ENCODE results near the gene PRLHR.
"Not testable (repeated sequence)": the region's sequence is repeated elsewhere in the genome, so short reads cannot be mapped to it uniquely, and the experiment has no call there.

PRLHR gene

DNA sequence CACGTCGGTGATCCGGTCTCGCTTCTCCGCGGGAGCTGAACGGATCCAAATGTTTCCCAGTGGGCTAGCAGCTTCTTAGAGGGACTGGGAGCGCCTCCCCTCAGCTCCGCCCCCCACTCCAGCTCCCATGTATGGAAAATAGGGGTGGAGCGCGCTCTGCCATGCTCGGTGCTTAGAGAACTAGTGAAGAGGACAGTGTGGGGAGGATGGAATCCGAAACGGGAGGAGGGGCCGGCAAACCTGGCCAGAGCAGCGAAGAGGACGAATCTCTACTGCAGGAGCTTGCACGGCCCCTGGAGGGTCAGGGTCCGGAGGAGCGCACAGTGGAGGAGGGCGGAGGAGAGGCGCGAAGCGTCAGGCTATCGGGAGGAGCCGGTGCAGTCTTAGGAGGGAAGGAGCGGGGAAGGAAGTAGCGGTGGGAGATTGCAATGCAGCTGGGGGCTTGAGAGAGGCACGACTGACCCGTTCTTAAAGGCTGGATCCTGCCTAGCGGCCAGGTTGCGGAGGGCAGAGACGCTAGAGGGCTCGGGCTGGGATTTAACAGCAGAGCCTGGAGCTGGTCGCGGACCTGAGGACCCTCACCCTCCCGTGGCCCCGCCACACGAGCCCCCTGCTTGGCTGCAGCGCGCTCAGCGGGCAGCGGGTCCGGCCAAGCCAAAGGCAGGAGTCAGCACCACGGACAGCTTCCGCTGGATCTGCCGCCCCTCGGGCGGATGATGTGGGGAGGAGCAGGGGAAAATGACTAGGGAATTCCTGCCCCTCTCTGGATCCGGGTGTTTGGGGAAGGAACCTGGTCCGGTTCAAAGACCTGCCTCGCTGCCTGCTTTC, at the start of gene PRLHR:
TSS of gene PRLHR (minus strand) at position 51 of the 828 bp plus-strand sequence. CDS start 404 bp downstream, outside the sequence.
- peak; percentile 12 for DNase-seq

DNA sequence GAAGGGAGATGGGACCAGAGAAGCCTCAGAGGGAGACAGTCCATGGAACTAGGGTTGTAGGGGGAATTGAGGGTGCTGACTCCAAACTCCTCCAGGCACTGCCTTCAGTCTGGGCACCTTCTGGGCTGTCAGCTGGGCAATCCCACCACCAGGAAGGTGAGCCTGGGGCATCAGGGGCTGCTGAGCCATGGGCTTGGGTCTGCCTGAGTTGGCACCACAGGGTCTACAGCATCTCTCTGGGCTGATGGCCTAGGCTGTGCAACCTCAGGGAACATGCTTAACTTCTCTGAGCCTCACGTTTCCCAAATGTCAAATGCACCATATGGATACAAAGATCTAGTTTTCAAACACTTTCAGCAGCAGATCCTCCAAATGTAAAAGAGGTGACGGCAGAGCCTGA, 46.8 kb upstream of the PRLHR start:
- no peak for DNase-seq

DNA sequence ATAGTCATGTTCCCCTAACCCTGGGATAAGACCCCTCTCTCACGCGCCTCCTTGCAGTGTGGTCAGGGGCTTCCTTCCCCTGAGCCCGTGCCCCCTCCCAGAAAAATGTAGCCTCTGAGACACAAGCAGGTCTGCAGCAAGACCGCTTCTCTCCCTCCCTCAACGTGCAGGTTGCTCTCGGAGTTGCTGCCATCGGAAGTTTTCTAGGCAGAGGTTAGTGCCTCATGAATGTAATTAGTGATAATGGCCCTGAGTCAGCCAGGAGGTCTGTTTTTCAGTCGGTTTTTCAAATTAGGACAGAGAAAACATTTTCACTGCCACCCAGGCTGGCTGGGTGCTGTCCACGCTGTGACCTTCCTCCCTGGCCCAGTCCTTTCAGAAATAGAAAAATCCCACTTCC, 43.2 kb upstream of the PRLHR start:
- no peak for DNase-seq

DNA sequence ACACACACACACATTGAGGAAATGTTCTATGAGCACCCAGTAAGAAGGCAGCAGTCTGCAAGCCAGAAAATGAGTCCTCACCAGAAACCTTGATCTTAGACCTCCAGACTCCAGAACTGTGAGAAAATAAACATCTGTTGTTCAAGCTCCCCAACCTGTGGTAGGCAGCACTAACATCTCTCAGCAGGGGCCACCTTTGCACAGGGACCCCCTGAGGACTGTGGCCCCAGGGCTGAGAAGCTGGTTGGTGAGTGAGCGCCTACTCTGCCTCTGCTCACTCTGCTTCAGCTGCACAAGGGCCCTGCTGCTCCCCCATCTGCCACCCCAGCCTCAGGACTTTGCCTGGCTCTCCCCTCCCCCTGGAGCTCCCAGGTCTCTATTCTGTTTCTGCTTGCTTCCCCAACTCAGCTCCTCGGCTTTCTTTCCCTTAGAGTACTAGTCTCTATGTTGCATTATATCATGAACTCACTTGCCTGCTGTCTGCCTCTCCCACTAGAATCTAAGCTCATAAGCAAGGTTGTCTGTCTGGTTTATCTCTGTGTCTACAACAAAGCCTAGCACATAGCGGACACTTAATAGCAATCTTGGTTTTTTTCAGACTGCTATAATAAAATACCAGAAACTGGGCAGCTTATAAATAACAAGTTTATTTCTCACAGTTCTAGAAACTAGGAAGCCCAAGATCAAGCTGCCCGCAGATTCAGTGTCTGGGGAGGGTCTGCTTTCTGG, 40.4 kb upstream of the PRLHR start:
- no peak for DNase-seq

DNA sequence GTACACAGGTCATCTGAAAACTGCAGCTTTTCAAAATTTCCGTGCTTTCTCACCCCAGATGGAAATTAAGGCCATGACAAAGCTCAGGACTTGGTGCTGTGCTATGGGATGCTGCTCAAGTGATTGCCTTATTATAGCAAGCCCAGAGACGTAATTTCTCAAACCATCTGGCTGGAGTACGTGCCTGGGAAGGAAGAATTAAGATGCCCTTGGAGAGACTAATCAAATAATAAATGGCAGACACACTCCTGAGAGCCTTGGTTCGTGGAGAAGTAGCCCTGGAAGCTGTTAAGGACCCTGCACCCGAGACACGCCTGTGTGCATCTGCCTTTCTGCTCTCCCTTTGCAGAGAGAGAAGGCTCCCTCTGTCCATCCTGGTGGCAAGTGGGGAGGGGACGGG, 38.3 kb upstream of the PRLHR start:
- DNase-seq: no peak

DNA sequence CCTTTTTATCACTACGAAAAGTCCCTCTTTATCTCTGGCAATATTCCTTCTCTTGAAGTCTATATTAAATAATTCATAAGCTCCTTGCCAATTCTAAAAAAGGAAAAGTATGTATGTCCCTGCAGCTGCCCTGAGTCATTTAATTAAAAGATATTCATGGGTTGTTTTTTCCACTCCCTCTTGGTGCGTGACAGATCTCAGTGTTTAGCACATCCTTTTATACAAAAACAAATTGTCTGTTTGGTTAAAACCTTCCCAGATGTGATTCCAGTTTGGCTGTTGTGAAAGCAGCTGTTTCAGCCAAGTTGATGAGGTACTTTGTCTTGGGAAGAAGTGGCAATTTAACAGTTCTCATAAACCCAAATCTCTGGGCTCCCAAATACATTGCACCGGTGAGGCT, 33.8 kb upstream of the PRLHR start:
- no peak for DNase-seq

DNA sequence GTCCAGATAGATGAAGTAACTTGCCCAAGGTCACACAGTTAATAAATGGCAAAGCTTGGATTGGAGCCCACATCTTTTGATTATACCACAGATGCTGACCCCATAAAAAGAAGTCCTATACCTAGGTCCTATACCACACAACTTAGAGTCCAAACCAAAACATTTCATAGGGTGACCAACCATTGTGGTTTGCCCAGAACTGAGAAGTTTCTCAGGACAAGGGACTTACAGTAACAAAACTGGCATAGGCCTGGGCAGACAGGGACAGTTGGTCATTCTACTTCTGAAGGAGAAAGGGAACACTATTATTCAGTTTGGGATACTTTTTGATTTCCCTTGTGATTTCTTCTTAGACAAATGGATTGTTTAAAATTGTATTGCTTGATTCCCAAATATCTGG, 32.9 kb upstream of the PRLHR start:
- DNase-seq: no peak

DNA sequence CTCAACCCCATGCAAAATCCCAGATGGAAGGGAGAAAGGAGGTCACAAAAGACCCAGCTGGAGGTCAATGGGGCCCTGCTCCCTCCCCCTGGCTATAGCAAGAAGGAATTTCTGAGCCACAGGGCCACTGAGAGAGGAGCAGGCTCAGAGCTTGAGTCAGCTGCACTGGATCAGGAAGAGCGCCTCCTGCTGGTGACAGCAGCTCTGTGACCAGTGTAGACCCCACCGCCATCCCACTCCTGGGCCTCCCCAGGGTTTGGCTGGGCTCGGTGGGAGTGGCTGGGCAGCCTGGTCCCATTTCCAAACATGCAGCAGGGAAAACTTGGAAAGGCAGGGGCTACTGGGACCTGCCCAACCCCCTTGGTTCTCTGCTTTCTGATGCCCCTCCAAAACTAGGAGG, 31.5 kb upstream of the PRLHR start:
- no peak for DNase-seq

DNA sequence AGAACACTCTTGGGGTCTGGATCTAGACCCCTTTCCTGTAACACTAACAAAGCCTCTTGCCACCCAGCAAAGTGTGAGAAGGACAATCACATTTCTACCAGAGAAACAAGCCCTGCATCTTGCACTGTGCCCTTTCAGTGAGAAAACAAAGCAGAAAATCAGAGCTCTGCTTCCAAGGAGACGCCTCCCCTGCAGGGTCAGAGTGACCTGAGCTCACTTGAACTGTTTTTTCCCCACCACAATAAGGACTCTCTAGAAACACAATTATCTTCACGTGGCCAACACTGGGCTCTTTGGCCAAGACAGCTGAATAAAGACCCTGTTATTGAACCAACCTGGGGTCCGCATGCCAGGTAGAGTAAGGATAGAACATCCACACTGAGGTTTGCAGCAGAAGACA, 30.1 kb upstream of the PRLHR start:
- DNase-seq: no peak

DNA sequence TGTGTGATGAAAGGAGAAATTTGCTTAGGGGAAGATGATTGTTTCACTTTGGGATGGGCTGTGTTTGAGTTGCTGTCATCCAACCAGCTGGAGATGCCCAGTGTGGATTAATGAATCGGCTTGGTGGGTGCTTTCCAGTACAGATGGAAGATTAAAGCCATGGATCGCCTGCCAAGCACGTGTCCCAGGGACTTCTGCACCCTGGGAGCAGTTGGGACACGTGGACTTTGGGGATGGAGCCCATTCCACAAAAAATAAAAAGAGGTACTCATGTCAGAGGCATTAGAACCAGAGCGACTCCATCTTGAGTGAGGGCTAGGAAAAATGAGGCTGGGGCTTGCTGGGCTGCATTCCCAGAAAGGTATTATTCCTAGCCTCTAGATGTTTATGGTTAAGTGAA, 29.3 kb upstream of the PRLHR start:
- no peak for DNase-seq

DNA sequence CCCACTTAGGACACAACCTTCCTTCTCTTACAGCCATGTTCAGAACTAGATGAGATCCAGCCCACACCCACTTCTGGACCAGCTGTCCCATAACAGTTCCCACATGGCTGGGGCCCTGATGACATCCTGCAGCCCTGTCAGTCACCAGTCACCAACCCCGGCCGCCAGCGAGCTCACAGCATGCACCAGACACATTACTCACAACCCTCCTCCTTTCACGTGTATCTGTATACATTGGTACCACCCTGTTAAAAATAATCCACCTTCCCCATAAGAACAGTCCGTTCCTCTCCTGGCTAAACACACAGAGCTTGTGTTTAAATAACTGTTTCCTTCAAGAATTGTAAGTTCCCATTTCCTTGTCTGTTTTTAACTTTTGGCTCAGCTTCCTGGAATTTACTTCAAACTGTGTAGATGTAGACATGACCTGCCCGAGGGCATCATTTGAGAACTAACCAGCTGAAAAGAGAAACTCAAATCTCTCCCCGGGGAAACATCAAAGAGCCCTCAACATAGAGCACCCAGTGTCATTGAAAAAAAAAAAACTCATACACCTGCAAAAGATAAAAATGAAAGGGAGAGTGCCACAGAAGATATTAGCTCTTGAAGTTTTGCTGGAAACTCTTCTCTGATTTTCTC, 26.0 kb upstream of the PRLHR start:
- no peak for DNase-seq

DNA sequence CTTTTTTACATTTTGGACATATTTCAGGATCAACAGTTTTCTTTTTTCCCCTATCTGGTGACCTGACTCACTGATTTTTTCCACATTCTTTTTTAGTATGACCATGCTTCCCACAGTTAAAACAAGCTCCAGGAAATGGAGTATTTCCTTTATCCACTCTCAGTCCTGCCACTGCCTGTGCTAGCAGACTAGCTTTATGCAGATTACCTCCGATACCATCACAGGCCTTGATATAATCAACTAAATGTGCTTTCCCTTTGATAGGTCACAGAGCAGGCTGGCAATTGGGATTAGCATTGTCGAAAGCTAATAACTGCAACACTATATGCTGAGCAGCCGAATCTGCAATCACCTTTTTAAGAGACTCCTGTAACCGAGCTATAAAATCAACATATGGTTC, 18.4 kb upstream of the PRLHR start:
- DNase-seq: not testable (repeated sequence)

DNA sequence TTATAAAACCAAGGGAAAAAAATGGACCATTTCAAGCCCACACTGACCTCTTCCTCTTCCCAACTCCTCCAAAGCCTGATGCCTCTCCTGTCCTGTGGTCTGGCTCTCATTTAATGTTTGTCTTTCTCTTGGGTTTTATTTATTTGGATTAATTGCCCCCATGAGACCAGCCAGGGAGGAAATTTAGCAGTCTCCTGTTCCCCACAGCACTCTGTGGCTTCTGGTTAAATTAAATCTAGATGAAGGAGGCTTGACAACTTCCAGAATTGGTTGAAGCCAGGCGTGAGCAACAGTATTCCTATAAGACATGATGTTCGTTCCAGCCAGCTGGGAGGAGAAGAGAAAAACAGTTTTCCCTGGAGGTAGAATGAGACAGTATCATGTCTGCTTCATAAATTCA, 15.1 kb upstream of the PRLHR start:
- no peak for DNase-seq

DNA sequence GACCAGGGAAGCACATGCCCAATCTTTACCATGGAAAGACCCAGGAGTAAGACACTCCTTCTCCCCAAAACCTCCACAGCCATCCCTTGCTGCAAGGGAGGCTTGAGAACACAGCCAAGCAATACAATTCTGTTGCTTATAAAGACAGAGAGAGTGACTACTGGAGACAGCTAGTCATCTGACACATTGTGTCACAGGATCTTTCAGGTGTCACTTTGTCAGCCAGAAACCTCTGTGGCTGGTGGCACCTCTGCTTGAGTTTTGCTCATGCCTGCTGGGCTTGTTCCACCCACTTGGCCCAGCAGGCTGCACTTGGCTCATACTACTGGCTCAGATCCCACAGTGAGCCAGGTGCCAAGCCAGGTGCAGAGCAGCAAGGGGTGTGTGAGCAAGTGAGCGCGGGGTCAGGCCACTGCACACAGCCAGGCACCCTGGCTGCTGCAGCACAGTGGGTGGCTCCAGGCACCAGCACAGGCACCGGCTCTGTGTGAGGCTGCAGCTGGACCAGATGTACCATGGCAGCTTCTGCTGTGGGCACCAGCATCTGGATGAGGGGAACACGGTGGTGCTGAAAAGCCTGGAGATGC, 12.4 kb upstream of the PRLHR start:
- no peak for DNase-seq

DNA sequence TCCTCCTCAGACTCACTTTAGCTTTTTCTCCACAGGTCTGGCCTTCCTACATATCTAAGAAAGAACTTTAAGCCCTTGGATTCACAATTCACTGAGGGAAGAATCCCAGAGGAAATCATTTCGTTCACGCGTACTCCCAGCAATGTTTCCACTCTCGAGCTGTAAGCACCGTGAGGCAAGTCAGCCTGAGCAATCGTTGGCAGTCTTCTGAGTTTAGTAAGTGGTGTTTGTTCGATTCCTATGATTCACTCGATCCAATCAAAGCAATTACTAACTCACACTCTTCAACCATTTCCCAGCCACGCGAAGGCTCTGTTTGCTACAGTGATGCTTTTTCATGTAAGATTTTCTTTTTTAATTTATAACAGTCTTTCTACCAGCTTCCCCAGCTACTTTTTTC, 10.2 kb upstream of the PRLHR start:
- DNase-seq: no peak

DNA sequence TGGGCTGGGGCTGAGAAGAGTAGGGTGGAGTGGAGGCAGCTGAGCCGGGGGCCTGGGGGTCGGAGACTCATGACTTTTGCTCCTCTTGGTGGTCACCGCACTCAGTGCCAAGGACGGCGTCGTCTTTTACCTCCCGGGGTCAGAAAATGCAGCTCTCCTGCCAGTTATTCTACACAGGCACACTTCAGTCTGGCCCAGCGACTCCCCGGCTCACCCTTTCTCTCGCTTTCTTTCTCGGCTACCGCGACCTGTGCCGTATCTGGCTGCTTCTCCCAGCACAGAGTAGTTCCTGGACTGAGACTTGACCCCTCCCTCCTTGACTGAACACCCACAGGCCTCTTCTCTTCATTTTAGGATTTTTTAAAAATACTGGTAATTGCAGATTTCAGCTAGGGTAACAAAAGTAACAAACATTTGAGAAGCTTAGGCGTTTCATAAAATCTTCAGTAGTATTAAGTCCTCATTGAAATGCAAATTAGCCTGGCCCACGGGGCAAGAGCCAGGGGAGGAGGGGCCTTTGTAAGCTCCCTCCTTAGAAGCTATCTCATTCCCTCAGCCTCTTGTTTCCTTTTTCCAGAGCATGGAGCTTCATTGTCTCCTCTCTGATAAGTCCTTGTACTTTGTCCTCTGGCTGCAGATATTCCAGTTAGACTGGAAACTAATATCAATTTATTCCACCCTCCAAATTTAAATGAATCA, 1.1 kb upstream of the PRLHR start:
- DNase-seq: no peak

DNA sequence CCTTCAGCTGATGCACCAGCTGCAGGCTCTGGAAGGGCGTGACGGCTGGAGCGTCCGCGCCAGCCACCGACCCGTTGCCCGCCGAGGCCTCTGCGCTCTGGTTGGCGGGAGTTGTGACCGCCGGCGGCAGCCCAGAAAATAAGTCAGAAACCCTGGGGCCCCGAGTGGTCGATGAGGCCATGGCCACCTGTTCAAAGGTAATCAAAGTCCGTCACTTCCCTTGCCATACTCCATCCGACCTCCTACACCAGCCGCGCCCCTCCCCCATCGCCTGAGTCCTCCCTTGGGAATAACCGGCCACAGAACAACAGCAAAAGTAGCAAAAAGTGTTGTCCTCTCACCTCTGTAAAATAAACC, 406 bp downstream of the PRLHR start:
- DNase-seq: no peak

DNA sequence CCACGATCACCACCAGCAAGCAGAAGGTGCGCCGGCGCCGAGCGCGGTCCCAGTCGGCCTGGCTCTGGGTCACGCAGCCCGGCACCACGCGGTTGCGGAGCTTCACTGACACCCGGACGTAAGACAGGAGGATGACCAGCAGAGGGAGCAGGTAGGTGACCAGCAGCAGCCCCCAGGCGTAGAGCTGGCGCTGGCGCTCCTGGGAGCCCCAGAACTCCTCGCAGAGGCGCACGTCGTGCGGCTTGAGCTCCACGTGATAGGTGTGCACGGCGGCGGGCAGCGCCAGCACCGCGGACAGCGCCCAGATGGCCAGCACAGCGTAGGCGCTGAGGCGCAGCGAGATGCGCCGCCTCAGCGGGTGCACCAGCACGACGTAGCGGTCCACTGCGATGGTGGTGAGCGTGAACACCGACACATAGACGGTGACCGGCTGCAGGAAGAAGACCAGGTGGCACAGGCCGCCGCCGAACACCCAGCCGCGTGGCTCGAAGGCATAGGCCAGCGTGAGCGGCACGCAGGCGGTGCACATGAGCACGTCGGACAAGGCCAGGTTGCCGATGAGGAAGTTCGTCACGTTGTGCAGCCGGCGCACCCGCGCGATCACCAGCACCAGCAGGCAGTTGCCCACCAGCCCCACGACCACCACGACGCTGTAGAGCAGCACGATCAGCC, 920 bp downstream of the PRLHR start:
- peak; percentile 60 for DNase-seq

DNA sequence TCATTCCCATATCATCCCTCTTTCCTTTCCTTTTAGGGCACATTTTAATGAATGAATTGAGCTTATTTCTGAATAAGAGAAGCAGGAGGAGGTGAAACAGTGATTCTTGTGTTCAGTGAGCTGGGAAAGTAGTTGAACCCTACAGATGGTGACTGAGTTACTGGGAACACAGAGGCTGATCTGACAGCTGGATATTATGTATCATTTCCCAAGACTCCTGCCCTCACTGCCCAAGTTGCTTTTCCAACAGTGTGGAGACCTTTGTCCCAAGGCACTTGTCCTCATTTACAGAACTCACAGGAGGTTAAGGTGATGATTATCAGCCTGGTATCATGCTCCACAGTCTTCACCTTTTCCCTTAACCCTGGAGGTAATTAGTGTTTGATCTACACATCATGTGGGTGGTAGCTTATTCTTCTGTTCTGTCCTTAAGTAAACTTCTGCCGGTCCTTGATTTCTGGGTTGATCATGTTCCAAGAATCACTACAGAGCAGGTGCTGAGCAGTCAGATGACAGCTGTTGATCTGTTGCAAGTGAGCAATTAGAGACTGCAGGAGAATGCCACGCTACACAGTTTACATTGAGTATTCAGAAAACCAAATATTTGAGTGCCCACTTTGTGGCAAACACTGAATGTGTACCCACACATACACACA, 2.6 kb downstream of the PRLHR start:
- DNase-seq: no peak

DNA sequence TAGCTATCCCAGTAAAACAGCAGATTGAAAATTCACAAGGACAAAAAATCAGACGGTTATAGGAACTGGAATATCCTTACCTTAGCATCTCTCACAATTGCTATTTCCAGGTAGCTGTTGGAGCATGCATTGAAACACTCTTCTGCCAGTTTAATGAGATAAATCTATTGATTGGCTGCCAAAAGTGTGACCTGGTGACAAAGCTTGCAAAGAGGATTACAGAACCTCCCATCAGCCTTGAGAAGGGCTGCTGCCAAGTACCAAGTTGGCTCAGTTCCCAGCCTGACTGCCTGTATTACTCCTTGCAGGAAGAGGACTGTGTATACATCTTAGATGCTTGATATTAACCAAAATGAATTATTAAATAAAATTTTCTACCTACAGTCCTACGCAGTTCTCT, 5.1 kb downstream of the PRLHR start:
- peak; percentile 62 for DNase-seq

DNA sequence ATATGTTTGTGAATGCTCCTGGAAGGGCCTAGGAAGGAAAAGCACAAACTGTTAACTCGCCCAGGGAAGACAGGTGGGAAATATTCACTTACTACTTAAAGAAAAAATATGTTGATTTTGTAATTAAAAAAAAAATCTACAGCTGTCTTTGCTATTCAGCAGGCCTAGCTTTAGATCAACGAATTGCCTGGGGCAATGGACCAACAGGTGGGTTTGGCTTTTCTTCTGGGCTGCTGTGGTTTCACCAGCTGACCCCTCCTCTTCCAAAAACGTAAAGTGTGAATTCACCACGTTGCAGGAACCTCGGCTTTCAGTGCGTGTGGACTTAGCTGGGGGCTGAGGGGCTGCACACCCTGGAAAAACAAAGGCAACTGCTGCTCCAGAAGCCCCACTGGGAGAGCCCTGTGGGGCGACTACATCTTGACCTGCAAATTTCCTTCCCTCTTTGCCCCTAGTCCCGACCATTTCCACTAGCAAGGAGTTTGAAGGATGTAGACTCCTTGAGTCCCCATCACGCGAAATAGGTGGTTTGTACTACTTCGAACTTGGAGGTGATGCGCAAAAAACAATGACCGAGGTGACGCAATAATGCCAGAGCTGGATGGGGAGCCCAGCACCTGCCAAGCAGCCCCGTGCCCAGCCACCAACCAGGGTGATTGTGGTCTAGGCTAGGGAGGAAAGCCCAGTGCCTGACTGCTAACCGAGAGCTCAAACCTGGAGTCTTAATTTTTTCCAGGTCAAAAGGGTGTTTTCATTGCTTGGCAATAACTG, 7.4 kb downstream of the PRLHR start:
- DNase-seq: no peak
